H9 (cell line): ENCODE measurements around the gene PHACTR2. TPM values are rescaled to one million over a fixed set of nuclear protein-coding genes. Genes with fewer than 3 reads are reported as not detected.
"Not testable (repeated sequence)": the region's sequence is repeated elsewhere in the genome, so short reads cannot be mapped to it uniquely, and the experiment has no call there.

ENCODE experiments used
- DNase-seq: peaks from one replicate; pipeline ENCODE4 v3.0.0-alpha.2; 2017
- H2AFZ ChIP-seq: one replicate; pipeline ENCODE4 v1.6.1; 2013; ENCODE audit warnings: mild to moderate bottlenecking, low read length, control low read depth, moderate library complexity
- H2AK5ac ChIP-seq: 2 replicates; pipeline ENCODE4 v1.6.1; 2013; ENCODE audit warnings: low read length, control low read depth, mixed read lengths; ENCODE audit not compliant: insufficient read length
- H2BK120ac ChIP-seq: one replicate; pipeline ENCODE4 v1.6.1; 2013; ENCODE audit warnings: low read depth, mild to moderate bottlenecking, low read length, control low read depth, inconsistent platforms; ENCODE audit not compliant: poor library complexity, severe bottlenecking
- H2BK12ac ChIP-seq: 2 replicates; pipeline ENCODE4 v1.6.1; 2013; ENCODE audit warnings: low read length, control low read depth, mixed read lengths, low read depth; ENCODE audit not compliant: insufficient read length
- H2BK15ac ChIP-seq: 2 replicates; pipeline ENCODE4 v1.6.1; 2013; ENCODE audit warnings: low read depth, low read length, control low read depth
- H2BK20ac ChIP-seq: one replicate; pipeline ENCODE4 v1.6.1; 2013; ENCODE audit warnings: low read depth, mild to moderate bottlenecking, low read length, control low read depth, inconsistent platforms; ENCODE audit not compliant: poor library complexity, severe bottlenecking
- H2BK5ac ChIP-seq: 2 replicates; pipeline ENCODE4 v1.6.1; 2013; ENCODE audit warnings: low read length, control low read depth, mixed read lengths; ENCODE audit not compliant: insufficient read length
- H3K14ac ChIP-seq: 2 replicates; pipeline ENCODE4 v1.6.1; 2013; ENCODE audit warnings: low read length, control low read depth; ENCODE audit not compliant: insufficient read depth
- H3K18ac ChIP-seq: 2 replicates; pipeline ENCODE4 v1.6.1; 2013; ENCODE audit warnings: low read depth, mild to moderate bottlenecking, mixed read lengths, low read length, control low read depth; ENCODE audit not compliant: insufficient read length
- H3K23ac ChIP-seq: 2 replicates; pipeline ENCODE4 v1.6.1; 2013; ENCODE audit warnings: low read length, control low read depth, mixed read lengths, low read depth; ENCODE audit not compliant: insufficient read length
- H3K23me2 ChIP-seq: 2 replicates; pipeline ENCODE4 v1.6.1; 2013; ENCODE audit warnings: low read depth, mild to moderate bottlenecking, mixed read lengths, low read length, control low read depth; ENCODE audit not compliant: insufficient read length, poor library complexity, severe bottlenecking
- H3K27ac ChIP-seq: 2 replicates; pipeline ENCODE4 v1.5.1; 2013; ENCODE audit warnings: low read length, control low read depth, mixed read lengths, low read depth; ENCODE audit not compliant: insufficient read length
- H3K27me3 ChIP-seq: 2 replicates; pipeline ENCODE4 v1.6.1; 2013; ENCODE audit warnings: low read length, control low read depth, inconsistent platforms; ENCODE audit not compliant: insufficient read depth
- H3K4ac ChIP-seq: 2 replicates; pipeline ENCODE4 v1.6.1; 2013; ENCODE audit warnings: low read depth, mild to moderate bottlenecking, control low read depth, inconsistent platforms, low read length, moderate library complexity
- H3K4me1 ChIP-seq: 2 replicates; pipeline ENCODE4 v1.6.1; 2013; ENCODE audit warnings: low read length, control low read depth, inconsistent platforms; ENCODE audit not compliant: insufficient read depth
- H3K4me2 ChIP-seq: 2 replicates; pipeline ENCODE4 v1.6.1; 2013; ENCODE audit warnings: low read length, control low read depth, mixed read lengths; ENCODE audit not compliant: insufficient read length, insufficient read depth
- H3K56ac ChIP-seq: 2 replicates; pipeline ENCODE4 v1.6.1; 2013; ENCODE audit warnings: low read depth, mild to moderate bottlenecking, mixed read lengths, low read length, control low read depth; ENCODE audit not compliant: insufficient read length
- H3K79me1 ChIP-seq: 2 replicates; pipeline ENCODE4 v1.6.1; 2013; ENCODE audit warnings: low read depth, mild to moderate bottlenecking, moderate library complexity, low read length, control low read depth, inconsistent platforms; ENCODE audit not compliant: insufficient read depth, poor library complexity, severe bottlenecking
- H3K79me2 ChIP-seq: 2 replicates; pipeline ENCODE4 v1.6.1; 2013; ENCODE audit warnings: low read length, control low read depth, inconsistent platforms; ENCODE audit not compliant: insufficient read depth
- H3K9ac ChIP-seq: 2 replicates; pipeline ENCODE4 v1.6.1; 2013; ENCODE audit warnings: low read length, control low read depth, mixed read lengths; ENCODE audit not compliant: insufficient read length; ENCODE audit errors: extremely low read depth
- H3K9me3 ChIP-seq: one replicate; pipeline ENCODE4 v1.6.1; 2013; ENCODE audit warnings: low read depth, low read length, inconsistent platforms; ENCODE audit not compliant: control insufficient read depth
- H3T11ph ChIP-seq: one replicate; pipeline ENCODE4 v1.6.1; 2013; ENCODE audit warnings: mild to moderate bottlenecking, low read length, control low read depth, inconsistent platforms
- H4K20me1 ChIP-seq: one replicate; pipeline ENCODE4 v1.6.1; 2013; ENCODE audit not compliant: control insufficient read depth, insufficient read length, insufficient read depth
- H4K5ac ChIP-seq: 2 replicates; pipeline ENCODE4 v1.6.1; 2013; ENCODE audit warnings: low read depth, mild to moderate bottlenecking, mixed read lengths, low read length, control low read depth; ENCODE audit not compliant: insufficient read length
- H4K8ac ChIP-seq: replicated peaks from 2 replicates; pipeline ENCODE4 v1.6.1; 2013; ENCODE audit warnings: low read length, control low read depth, mixed read lengths, low read depth; ENCODE audit not compliant: insufficient read length
- H4K91ac ChIP-seq: 2 replicates; pipeline ENCODE4 v1.6.1; 2013; ENCODE audit warnings: low read depth, mild to moderate bottlenecking, moderate library complexity, mixed read lengths, low read length, control low read depth; ENCODE audit not compliant: insufficient read length
- H3K27ac Mint-ChIP-seq, 3 experiments: 2 replicates in 2 of 3; 3 replicates in 1 of 3; pipeline ENCODE4 v1.8.0; 2020 to 2021; ENCODE audit warnings: mixed read lengths in 3 of 3, mild to moderate bottlenecking in 1 of 3, moderate library complexity in 1 of 3
- H3K27me3 Mint-ChIP-seq: 2 replicates; pipeline ENCODE4 v1.8.0; 2021; ENCODE audit warnings: low read depth, mild to moderate bottlenecking, moderate library complexity, mixed read lengths
- H3K36me3 Mint-ChIP-seq, 3 experiments: 2 replicates in 2 of 3; 3 replicates in 1 of 3; pipeline ENCODE4 v1.8.0; 2020 to 2021; ENCODE audit warnings: low read depth in 3 of 3, mixed read lengths in 3 of 3; ENCODE audit not compliant: insufficient read depth in 1 of 3
- H3K4me1 Mint-ChIP-seq, 2 experiments: 2 replicates each; pipeline ENCODE4 v1.8.0; 2020; ENCODE audit warnings: mixed read lengths in 2 of 2
- H3K4me3 Mint-ChIP-seq, 2 experiments: 2 replicates in 1 of 2; 3 replicates in 1 of 2; pipeline ENCODE4 v1.8.0; 2020 to 2021; ENCODE audit warnings: mild to moderate bottlenecking in 2 of 2, mixed read lengths in 2 of 2, moderate library complexity in 1 of 2
- H3K9me3 Mint-ChIP-seq, 2 experiments: 2 replicates in 1 of 2; 3 replicates in 1 of 2; pipeline ENCODE4 v1.8.0; 2020; ENCODE audit warnings: mild to moderate bottlenecking in 2 of 2, mixed read lengths in 2 of 2, moderate library complexity in 1 of 2
- WGBS: extraction: QIAGEN DNeasy Blood & Tissue Kit; methylation state at CpG from one replicate; pipeline ENCODE4 v1.1.7; 2013; ENCODE audit warnings: missing lambda C conversion rate, low lambda C conversion rate, mixed read lengths; ENCODE audit not compliant: insufficient read length; ENCODE audit errors: extremely low coverage; 5-methylcytosine and 5-hydroxymethylcytosine counted together
- total RNA-seq: library from RNA; stranded (reverse); gene quantifications from 2 replicates; pipeline ENCODE4 v1.2.1, GENCODE V29; 2021
- TF ChIP-seq, protein P1 (sequence below): fragments of 200-600 bp; sonication (generic); conservative IDR thresholded peaks from 3 replicates; pipeline ENCODE4 v1.8.0; 2021; ENCODE audit warnings: antibody characterized with exemption, mild to moderate bottlenecking

The PHACTR2 gene
- total RNA-seq, 1 experiment from 2014 or later: 131 TPM

DNA sequence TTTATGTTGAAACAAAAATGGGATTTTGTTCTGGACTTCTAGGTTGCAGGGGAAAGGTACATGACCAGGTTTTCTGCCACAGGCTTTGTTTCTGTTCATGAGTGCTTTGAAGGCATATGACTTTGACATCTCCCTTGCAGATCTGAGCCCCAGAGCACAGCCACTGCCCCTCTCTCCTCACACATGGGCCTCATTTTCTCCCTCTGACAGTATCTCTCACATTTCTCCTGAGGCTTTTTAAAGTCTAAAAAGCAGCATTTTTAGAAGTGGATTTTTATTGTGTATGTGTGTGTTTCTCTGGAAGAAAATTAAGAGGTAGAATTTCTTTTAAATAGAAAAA lies 115.5 kb downstream of the PHACTR2 start:
- Histone ChIP-seq H3K14ac (no peak overlapping the region), H2BK12ac (no peak overlapping the region), H3K56ac (no peak overlapping the region), H2BK20ac (no peak overlapping the region), H3K23ac (no peak overlapping the region), H3K9me3 (no peaks in the 10 kb centered on the region), H2AFZ (no peak overlapping the region), H2BK15ac (no peak overlapping the region), H2BK5ac (no peak overlapping the region), H2AK5ac (no peak overlapping the region), H4K20me1 (no peaks in the 10 kb centered on the region), H3T11ph (no peak overlapping the region), H3K79me1 (no peaks in the 10 kb centered on the region), H3K4ac (no peak overlapping the region), H3K27me3 (no peaks in the 10 kb centered on the region; the same call in 1 of the 2 replicates), H4K91ac (no peak overlapping the region), H3K4me1 (no peaks in the 10 kb centered on the region), H3K4me2 (no peak overlapping the region), H4K5ac (no peak overlapping the region), H2BK120ac (no peak overlapping the region), H4K8ac (no peak overlapping the region), H3K9ac (no peak overlapping the region), H3K23me2 (no peaks in the 10 kb centered on the region), H3K27ac (no peak overlapping the region), H3K18ac (no peak overlapping the region), H3K79me2 (no peaks in the 10 kb centered on the region)
- Mint-ChIP-seq H3K27me3 (no peaks in the 10 kb centered on the region), H3K27ac (peak overlapping the region in 1 of 3 experiments; percentile 19; a peak in 2 of 7 replicates), H3K36me3 (peaks cover 52 to 87% (median 79%) of the 10 kb centered on the region in 3 experiments), H3K4me1 (no peaks in the 10 kb centered on the region), H3K4me3 (no peak overlapping the region), H3K9me3 (peaks cover 0 to 3% of the 10 kb centered on the region in 2 experiments; a peak in 1 of 5 replicates)
- TF ChIP-seq, protein P1, sequence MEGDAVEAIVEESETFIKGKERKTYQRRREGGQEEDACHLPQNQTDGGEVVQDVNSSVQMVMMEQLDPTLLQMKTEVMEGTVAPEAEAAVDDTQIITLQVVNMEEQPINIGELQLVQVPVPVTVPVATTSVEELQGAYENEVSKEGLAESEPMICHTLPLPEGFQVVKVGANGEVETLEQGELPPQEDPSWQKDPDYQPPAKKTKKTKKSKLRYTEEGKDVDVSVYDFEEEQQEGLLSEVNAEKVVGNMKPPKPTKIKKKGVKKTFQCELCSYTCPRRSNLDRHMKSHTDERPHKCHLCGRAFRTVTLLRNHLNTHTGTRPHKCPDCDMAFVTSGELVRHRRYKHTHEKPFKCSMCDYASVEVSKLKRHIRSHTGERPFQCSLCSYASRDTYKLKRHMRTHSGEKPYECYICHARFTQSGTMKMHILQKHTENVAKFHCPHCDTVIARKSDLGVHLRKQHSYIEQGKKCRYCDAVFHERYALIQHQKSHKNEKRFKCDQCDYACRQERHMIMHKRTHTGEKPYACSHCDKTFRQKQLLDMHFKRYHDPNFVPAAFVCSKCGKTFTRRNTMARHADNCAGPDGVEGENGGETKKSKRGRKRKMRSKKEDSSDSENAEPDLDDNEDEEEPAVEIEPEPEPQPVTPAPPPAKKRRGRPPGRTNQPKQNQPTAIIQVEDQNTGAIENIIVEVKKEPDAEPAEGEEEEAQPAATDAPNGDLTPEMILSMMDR: no peak
- DNase-seq: no peak

DNA sequence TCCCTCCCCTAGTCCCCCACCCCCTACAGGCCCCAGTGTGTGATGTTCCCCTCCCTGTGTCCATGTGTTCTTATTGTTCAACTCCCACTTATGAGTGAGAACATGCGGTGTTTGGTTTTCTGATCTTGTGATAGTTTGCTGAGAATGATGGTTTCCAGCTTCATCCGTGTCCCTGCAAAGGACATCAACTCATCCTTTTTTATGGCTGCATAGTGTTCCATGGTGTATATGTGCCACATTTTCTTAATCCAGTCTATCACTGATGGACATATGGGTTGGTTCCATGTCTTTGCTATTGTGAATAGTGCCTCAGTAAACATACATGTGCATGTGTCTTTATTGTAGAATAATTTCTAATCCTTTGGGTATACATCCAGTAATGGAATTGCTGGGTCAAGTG lies 118.8 kb downstream of the PHACTR2 start:
- not testable (repeated sequence) for H2BK20ac ChIP-seq, H3K4me3 Mint-ChIP-seq, H2BK120ac ChIP-seq, H4K91ac ChIP-seq, H4K5ac ChIP-seq, H3K18ac ChIP-seq, H3K27me3 Mint-ChIP-seq, H3K4me1 ChIP-seq, H3K56ac ChIP-seq, H3K9me3 ChIP-seq, H3K23me2 ChIP-seq, H3K79me1 ChIP-seq, H3K14ac ChIP-seq, H3K27me3 ChIP-seq, H3K23ac ChIP-seq, H4K8ac ChIP-seq, H3K79me2 ChIP-seq, H3K9ac ChIP-seq, H3K4me1 Mint-ChIP-seq, H2AFZ ChIP-seq, H3T11ph ChIP-seq, H2BK5ac ChIP-seq, H3K27ac ChIP-seq, DNase-seq, H2BK12ac ChIP-seq, H2BK15ac ChIP-seq, H3K4ac ChIP-seq, H4K20me1 ChIP-seq, H3K4me2 ChIP-seq, H3K27ac Mint-ChIP-seq, H2AK5ac ChIP-seq
- H3K9me3 Mint-ChIP-seq: peaks cover 17 to 20% of the 10 kb centered on the region in 2 experiments; a peak in 4 of 5 replicates
- H3K36me3 Mint-ChIP-seq: peaks cover 51 to 90% (median 80%) of the 10 kb centered on the region in 3 experiments
- WGBS: no CpG with 5 or more reads among the region's 2 CpGs
